ENCODE data around the gene UBAP1L. TPM values are rescaled to one million over a fixed set of nuclear protein-coding genes. Genes with fewer than 3 reads are reported as not detected.

Gene UBAP1L
- total RNA-seq, 1 experiment from 2014 or later: 3.0 TPM

DNA sequence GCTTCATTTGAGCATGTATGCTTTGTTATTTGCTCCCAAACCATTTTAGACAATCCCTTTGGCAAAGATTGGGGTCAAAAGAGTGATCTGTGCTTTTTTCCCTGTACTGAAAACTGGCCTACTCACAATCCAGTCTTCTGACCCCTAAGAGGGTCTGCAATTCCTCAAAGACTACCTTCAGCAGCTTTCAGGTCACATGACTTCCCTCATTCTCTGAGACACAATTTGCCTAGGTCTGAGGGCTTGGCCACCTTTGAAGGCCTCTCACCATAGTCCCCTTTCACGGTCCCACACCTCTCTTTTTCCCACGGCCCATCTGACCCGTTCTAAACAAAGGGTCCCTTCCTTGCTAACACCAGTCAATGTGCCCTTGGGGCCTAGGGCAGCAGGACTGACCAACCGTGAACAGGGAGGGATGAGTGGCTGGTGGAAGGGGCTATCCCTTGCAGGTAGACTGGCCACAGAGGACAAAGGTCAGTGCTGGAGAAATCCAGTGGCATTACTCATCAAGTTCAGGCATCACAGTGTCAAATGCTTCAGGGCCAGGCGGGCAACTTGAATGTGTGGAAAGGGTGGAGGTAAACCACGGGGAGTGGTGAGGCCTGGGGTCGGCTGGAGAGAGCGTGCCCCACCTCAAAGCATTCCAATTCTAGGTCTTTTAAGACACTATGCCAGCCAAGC lies 58.0 kb downstream of the UBAP1L start:
- H3K9me3 Mint-ChIP-seq: no peaks in the 10 kb centered on the region
- no peak overlapping the region; a peak in 1 of 5 replicates for H3K4me3 Mint-ChIP-seq
- Histone ChIP-seq H3K4ac (ENCODE audit: low read depth, low read length) (no peak overlapping the region), H3K79me2 (ENCODE audit: insufficient read depth, low read length) (no peaks in the 10 kb centered on the region), H2BK120ac (ENCODE audit: low read depth, low read length, poor library complexity, severe bottlenecking) (no peak overlapping the region), H3K27me3 (ENCODE audit: insufficient read depth, low read length) (no peaks in the 10 kb centered on the region), H3K9ac (ENCODE audit: extremely low read depth, insufficient read length, low read length) (no peak overlapping the region), H3T11ph (ENCODE audit: low read length) (no peak overlapping the region), H3K4me1 (ENCODE audit: insufficient read depth, low read length) (no peaks in the 10 kb centered on the region), H3K23me2 (ENCODE audit: insufficient read length, low read depth, low read length, poor library complexity, severe bottlenecking) (no peaks in the 10 kb centered on the region), H2BK5ac (ENCODE audit: insufficient read length, low read length) (no peak overlapping the region), H2BK20ac (ENCODE audit: low read depth, low read length, poor library complexity, severe bottlenecking) (no peak overlapping the region), H3K9me3 (ENCODE audit: control insufficient read depth, low read depth, low read length) (no peaks in the 10 kb centered on the region), H2AFZ (ENCODE audit: low read length) (no peak overlapping the region), H4K20me1 (ENCODE audit: control insufficient read depth, insufficient read depth, insufficient read length) (no peaks in the 10 kb centered on the region), H3K27ac (ENCODE audit: insufficient read length, low read depth, low read length) (no peak overlapping the region), H2BK15ac (ENCODE audit: low read depth, low read length) (no peak overlapping the region), H3K18ac (ENCODE audit: insufficient read length, low read depth, low read length) (no peak overlapping the region), H2BK12ac (ENCODE audit: insufficient read length, low read depth, low read length) (no peak overlapping the region), H3K56ac (ENCODE audit: insufficient read length, low read depth, low read length) (no peak overlapping the region), H4K91ac (ENCODE audit: insufficient read length, low read depth, low read length) (no peak overlapping the region), H4K5ac (ENCODE audit: insufficient read length, low read depth, low read length) (no peak overlapping the region), H4K8ac (replicated peaks; ENCODE audit: insufficient read length, low read depth, low read length) (no peak overlapping the region), H3K23ac (ENCODE audit: insufficient read length, low read depth, low read length) (no peak overlapping the region), H3K14ac (ENCODE audit: insufficient read depth, low read length) (no peak overlapping the region), H2AK5ac (ENCODE audit: insufficient read length, low read length) (no peak overlapping the region), H3K79me1 (ENCODE audit: insufficient read depth, low read depth, low read length, poor library complexity, severe bottlenecking) (no peaks in the 10 kb centered on the region), H3K4me2 (ENCODE audit: insufficient read depth, insufficient read length, low read length) (no peak overlapping the region)
- H3K36me3 Mint-ChIP-seq (ENCODE audit: insufficient read depth in 1 of 3, low read depth in 3 of 3): peaks cover 0 to 6% (median 4%) of the 10 kb centered on the region in 3 experiments; a peak in 3 of 7 replicates
- peak overlapping the region in 1 of 3 experiments; percentile 35; a peak in 3 of 7 replicates for H3K27ac Mint-ChIP-seq
- H3K27me3 Mint-ChIP-seq (ENCODE audit: low read depth): no peaks in the 10 kb centered on the region
- TF ChIP-seq, protein P1, sequence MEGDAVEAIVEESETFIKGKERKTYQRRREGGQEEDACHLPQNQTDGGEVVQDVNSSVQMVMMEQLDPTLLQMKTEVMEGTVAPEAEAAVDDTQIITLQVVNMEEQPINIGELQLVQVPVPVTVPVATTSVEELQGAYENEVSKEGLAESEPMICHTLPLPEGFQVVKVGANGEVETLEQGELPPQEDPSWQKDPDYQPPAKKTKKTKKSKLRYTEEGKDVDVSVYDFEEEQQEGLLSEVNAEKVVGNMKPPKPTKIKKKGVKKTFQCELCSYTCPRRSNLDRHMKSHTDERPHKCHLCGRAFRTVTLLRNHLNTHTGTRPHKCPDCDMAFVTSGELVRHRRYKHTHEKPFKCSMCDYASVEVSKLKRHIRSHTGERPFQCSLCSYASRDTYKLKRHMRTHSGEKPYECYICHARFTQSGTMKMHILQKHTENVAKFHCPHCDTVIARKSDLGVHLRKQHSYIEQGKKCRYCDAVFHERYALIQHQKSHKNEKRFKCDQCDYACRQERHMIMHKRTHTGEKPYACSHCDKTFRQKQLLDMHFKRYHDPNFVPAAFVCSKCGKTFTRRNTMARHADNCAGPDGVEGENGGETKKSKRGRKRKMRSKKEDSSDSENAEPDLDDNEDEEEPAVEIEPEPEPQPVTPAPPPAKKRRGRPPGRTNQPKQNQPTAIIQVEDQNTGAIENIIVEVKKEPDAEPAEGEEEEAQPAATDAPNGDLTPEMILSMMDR (conservative IDR thresholded peaks at IDR 0.05): no peak
- H3K4me1 Mint-ChIP-seq: no peaks in the 10 kb centered on the region
- no peak for DNase-seq
- no CpG with 5 or more reads among the region's 8 CpGs for WGBS (ENCODE audit: extremely low coverage, insufficient read length, low lambda C conversion rate)

Data from H9 (cell line).